DND-41 (cell line): ENCODE data around the gene MICAL3.

Experiments used
- ATAC-seq: fragments of 200-7000 bp; cut with Tn5 transposase; 3 replicates; pipeline ENCODE4 v1.9.1; 2021; ENCODE audit warnings: low read depth; ENCODE audit not compliant: insufficient read depth
- DNase-seq: peaks from one replicate; pipeline ENCODE4 v3.0.0-alpha.2; 2020
- H2AFZ ChIP-seq: 2 replicates; pipeline ENCODE4 v1.6.0; 2012; ENCODE audit warnings: low read depth, low read length
- H3K27ac ChIP-seq: 2 replicates; pipeline ENCODE4 v1.5.1; 2012; ENCODE audit warnings: low read length, inconsistent platforms
- H3K27me3 ChIP-seq: fragments of 200-600 bp; sonication (generic); 2 replicates; pipeline ENCODE4 v1.6.0; 2012; ENCODE audit warnings: low read length, mild to moderate bottlenecking, inconsistent platforms; ENCODE audit not compliant: insufficient read depth, poor library complexity
- H3K36me3 ChIP-seq: 2 replicates; pipeline ENCODE4 v1.5.1; 2012; ENCODE audit warnings: low read length, inconsistent platforms; ENCODE audit not compliant: insufficient read depth
- H3K4me1 ChIP-seq: 2 replicates; pipeline ENCODE4 v1.5.1; 2012; ENCODE audit warnings: mild to moderate bottlenecking, low read length; ENCODE audit not compliant: insufficient read depth
- H3K4me2 ChIP-seq: 2 replicates; pipeline ENCODE4 v1.6.0; 2012; ENCODE audit warnings: mild to moderate bottlenecking, moderate library complexity, low read length, inconsistent platforms; ENCODE audit not compliant: insufficient read depth
- H3K4me3 ChIP-seq, 2 experiments: fragments of 200-600 bp in 1 of 2; shearing (Covaris generic) in 1 of 2; 2 replicates each; pipeline ENCODE4 v1.5.1; 2012 to 2016; ENCODE audit warnings: inconsistent platforms in 2 of 2, low read length in 2 of 2, mild to moderate bottlenecking in 2 of 2, low read depth in 1 of 2, moderate library complexity in 1 of 2
- H3K79me2 ChIP-seq: 2 replicates; pipeline ENCODE4 v1.6.0; 2012; ENCODE audit warnings: low read length, inconsistent platforms; ENCODE audit not compliant: insufficient read depth
- H3K9ac ChIP-seq: 2 replicates; pipeline ENCODE4 v1.6.0; 2012; ENCODE audit warnings: low read depth, mild to moderate bottlenecking, inconsistent platforms, low read length, moderate library complexity
- H3K9me3 ChIP-seq: 2 replicates; pipeline ENCODE4 v1.5.1; 2012; ENCODE audit warnings: low read length, moderate library complexity, mild to moderate bottlenecking, inconsistent platforms; ENCODE audit not compliant: insufficient read depth, severe bottlenecking
- H4K20me1 ChIP-seq: 2 replicates; pipeline ENCODE4 v1.6.0; 2012; ENCODE audit warnings: low read length; ENCODE audit not compliant: insufficient read depth
- EZH2 ChIP-seq: IDR thresholded peaks from 3 replicates; pipeline ENCODE4 v1.6.1; 2012; ENCODE audit warnings: borderline replicate concordance, low read depth, mild to moderate bottlenecking, moderate library complexity, low read length, inconsistent platforms; ENCODE audit not compliant: severe bottlenecking
- TF ChIP-seq, protein P1 (sequence below): IDR thresholded peaks from 2 replicates; pipeline ENCODE4 v1.5.1; 2012; ENCODE audit warnings: borderline replicate concordance, low read length, moderate library complexity, mild to moderate bottlenecking; ENCODE audit not compliant: poor library complexity, severe bottlenecking; ENCODE audit errors: extremely low read depth

Gene MICAL3

DNA sequence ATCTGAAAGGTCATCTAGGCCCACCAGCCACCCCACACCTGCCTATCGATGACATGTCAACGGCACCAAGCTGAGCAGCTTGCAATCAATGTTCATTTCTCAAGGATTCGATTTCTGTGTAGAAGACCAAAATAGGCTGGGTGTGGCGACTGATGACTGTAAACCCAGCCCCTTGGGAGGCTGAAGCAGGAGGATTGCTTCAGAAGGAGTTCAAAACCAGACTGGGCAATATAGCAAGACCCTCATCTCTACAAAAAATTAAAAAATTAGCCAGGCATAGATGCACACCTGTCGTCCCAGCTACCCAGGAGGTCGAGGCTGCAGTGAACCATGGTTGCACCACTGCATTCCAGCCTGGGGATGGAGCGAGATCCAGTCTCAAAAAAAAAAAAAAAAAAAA lies 108.7 kb downstream of the MICAL3 start:
- DNase-seq (no peak), ATAC-seq (no peak)
- Histone ChIP-seq H3K4me3 (no peak overlapping the region), H4K20me1 (peaks cover 66% of the 10 kb centered on the region), H3K4me1 (no peaks in the 10 kb centered on the region), H3K79me2 (peaks cover 58% of the 10 kb centered on the region), H3K4me2 (no peak overlapping the region), H3K9me3 (no peaks in the 10 kb centered on the region), H3K27me3 (no peaks in the 10 kb centered on the region), H2AFZ (no peak overlapping the region), H3K36me3 (no peaks in the 10 kb centered on the region), H3K27ac (no peak overlapping the region), H3K9ac (no peak overlapping the region)
- no peak for TF ChIP-seq EZH2
- TF ChIP-seq, protein P1, sequence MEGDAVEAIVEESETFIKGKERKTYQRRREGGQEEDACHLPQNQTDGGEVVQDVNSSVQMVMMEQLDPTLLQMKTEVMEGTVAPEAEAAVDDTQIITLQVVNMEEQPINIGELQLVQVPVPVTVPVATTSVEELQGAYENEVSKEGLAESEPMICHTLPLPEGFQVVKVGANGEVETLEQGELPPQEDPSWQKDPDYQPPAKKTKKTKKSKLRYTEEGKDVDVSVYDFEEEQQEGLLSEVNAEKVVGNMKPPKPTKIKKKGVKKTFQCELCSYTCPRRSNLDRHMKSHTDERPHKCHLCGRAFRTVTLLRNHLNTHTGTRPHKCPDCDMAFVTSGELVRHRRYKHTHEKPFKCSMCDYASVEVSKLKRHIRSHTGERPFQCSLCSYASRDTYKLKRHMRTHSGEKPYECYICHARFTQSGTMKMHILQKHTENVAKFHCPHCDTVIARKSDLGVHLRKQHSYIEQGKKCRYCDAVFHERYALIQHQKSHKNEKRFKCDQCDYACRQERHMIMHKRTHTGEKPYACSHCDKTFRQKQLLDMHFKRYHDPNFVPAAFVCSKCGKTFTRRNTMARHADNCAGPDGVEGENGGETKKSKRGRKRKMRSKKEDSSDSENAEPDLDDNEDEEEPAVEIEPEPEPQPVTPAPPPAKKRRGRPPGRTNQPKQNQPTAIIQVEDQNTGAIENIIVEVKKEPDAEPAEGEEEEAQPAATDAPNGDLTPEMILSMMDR: no peak

DNA sequence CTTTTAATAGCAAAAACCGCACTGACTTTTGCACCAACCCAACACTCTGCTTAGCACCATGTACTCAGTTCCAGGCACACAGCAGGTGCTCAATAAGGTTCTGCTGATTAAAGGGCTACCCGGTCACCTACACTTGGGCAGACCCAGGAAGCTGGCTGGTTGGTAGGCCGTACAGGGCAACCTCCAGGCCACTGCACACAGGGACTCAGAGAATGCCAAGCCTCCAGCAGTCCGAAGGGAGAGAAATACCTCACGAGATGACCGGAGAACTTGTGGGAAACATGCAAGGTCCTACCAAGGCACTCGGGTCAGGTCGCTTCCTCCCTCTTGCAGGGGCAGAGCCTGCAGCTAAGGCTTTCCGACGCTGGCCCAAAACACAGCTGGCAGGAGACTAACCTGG lies 109.2 kb downstream of the MICAL3 start:
- Histone ChIP-seq H3K27me3 (no peaks in the 10 kb centered on the region), H3K9ac (no peak overlapping the region), H4K20me1 (peaks cover 67% of the 10 kb centered on the region), H3K4me2 (no peak overlapping the region), H3K27ac (no peak overlapping the region), H3K79me2 (peaks cover 56% of the 10 kb centered on the region), H3K36me3 (no peaks in the 10 kb centered on the region), H2AFZ (no peak overlapping the region), H3K4me1 (no peaks in the 10 kb centered on the region), H3K9me3 (no peaks in the 10 kb centered on the region), H3K4me3 (no peak overlapping the region)
- no peak for ATAC-seq
- TF ChIP-seq EZH2: no peak
- TF ChIP-seq, protein P1: no peak
- DNase-seq: no peak

GRCh38 chr22:17914474-17914873 lies 109.9 kb downstream of the MICAL3 start:
- H3K4me3 ChIP-seq: no peak overlapping the region
- no peaks in the 10 kb centered on the region for H3K36me3 ChIP-seq
- H3K79me2 ChIP-seq: peaks cover 53% of the 10 kb centered on the region
- H3K4me1 ChIP-seq: no peaks in the 10 kb centered on the region
- H2AFZ ChIP-seq: no peak overlapping the region
- H4K20me1 ChIP-seq: peaks cover 65% of the 10 kb centered on the region
- TF ChIP-seq EZH2: no peak
- TF ChIP-seq, protein P1: no peak
- DNase-seq (no peak), ATAC-seq (no peak)
- no peaks in the 10 kb centered on the region for H3K9me3 ChIP-seq
- no peak overlapping the region for H3K9ac ChIP-seq
- no peaks in the 10 kb centered on the region for H3K27me3 ChIP-seq
- H3K4me2 ChIP-seq: no peak overlapping the region
- H3K27ac ChIP-seq: no peak overlapping the region

GRCh38 chr22:17913801-17914347 lies 110.5 kb downstream of the MICAL3 start:
- Histone ChIP-seq H3K27me3 (no peaks in the 10 kb centered on the region), H3K79me2 (peaks cover 55% of the 10 kb centered on the region), H3K4me2 (no peak overlapping the region), H3K36me3 (no peaks in the 10 kb centered on the region), H3K9ac (no peak overlapping the region), H3K4me3 (no peak overlapping the region), H2AFZ (no peak overlapping the region), H4K20me1 (peaks cover 59% of the 10 kb centered on the region), H3K4me1 (no peaks in the 10 kb centered on the region), H3K27ac (no peak overlapping the region), H3K9me3 (no peaks in the 10 kb centered on the region)
- TF ChIP-seq, protein P1: no peak
- no peak for TF ChIP-seq EZH2
- DNase-seq (no peak), ATAC-seq (no peak)
